Measurements from ENCODE around the gene AR.

Gene AR

GRCh38 chrX:67523932-67524331, 19.9 kb upstream of the AR start:
- Histone ChIP-seq H2AFZ (ENCODE audit: low read length) (no peak overlapping the region), H3K9ac (ENCODE audit: low read length) (no peak overlapping the region), H3K4me3 (ENCODE audit: low read length) (no peak overlapping the region), H3K27ac (ENCODE audit: low read length) (no peak overlapping the region), H3K27me3 (replicated peaks; ENCODE audit: insufficient read depth, low read length) (no peaks in the 10 kb centered on the region), H3K4me2 (ENCODE audit: low read depth, low read length) (no peak overlapping the region), H3F3A (ENCODE audit: insufficient read depth, low read length) (peaks cover 6% of the 10 kb centered on the region; the same call in 1 of the 2 replicates), H3K4me1 (ENCODE audit: low read length) (0 out of 2 replicates have a peak, but pooled peaks cover 9% of the 10 kb centered on the region), H3K36me3 (replicated peaks; ENCODE audit: insufficient read depth, low read length) (no peaks in the 10 kb centered on the region), H3K9me3 (replicated peaks; ENCODE audit: insufficient read depth, low read length) (no peaks in the 10 kb centered on the region), H4K20me1 (ENCODE audit: insufficient read depth, low read length) (no peaks in the 10 kb centered on the region), H3K9me2 (replicated peaks; ENCODE audit: insufficient read depth, low read length) (no peaks in the 10 kb centered on the region), H3K79me2 (ENCODE audit: low read length) (no peaks in the 10 kb centered on the region)
- no peak for DNase-seq
- TF ChIP-seq EZH2 (optimal IDR thresholded peaks at IDR 0.05; ENCODE audit: low read depth, low read length) (no peak), EZH2phosphoT487 (IDR thresholded peaks at IDR 0.05; ENCODE audit: low read length) (no peak)
- TF ChIP-seq, protein P1, sequence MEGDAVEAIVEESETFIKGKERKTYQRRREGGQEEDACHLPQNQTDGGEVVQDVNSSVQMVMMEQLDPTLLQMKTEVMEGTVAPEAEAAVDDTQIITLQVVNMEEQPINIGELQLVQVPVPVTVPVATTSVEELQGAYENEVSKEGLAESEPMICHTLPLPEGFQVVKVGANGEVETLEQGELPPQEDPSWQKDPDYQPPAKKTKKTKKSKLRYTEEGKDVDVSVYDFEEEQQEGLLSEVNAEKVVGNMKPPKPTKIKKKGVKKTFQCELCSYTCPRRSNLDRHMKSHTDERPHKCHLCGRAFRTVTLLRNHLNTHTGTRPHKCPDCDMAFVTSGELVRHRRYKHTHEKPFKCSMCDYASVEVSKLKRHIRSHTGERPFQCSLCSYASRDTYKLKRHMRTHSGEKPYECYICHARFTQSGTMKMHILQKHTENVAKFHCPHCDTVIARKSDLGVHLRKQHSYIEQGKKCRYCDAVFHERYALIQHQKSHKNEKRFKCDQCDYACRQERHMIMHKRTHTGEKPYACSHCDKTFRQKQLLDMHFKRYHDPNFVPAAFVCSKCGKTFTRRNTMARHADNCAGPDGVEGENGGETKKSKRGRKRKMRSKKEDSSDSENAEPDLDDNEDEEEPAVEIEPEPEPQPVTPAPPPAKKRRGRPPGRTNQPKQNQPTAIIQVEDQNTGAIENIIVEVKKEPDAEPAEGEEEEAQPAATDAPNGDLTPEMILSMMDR (IDR thresholded peaks at IDR 0.05; ENCODE audit: low read length) = no peak

GRCh38 chrX:67524428-67524827, 19.4 kb upstream of the AR start:
- TF ChIP-seq, protein P1 (IDR thresholded peaks at IDR 0.05; ENCODE audit: low read length) = no peak
- no peak for TF ChIP-seq EZH2 (optimal IDR thresholded peaks at IDR 0.05; ENCODE audit: low read depth, low read length)
- TF ChIP-seq EZH2phosphoT487 (IDR thresholded peaks at IDR 0.05; ENCODE audit: low read length) = no peak
- Histone ChIP-seq H3K79me2 (ENCODE audit: low read length) (no peaks in the 10 kb centered on the region), H3K9ac (ENCODE audit: low read length) (no peak overlapping the region), H3K27me3 (replicated peaks; ENCODE audit: insufficient read depth, low read length) (no peaks in the 10 kb centered on the region), H3K9me3 (replicated peaks; ENCODE audit: insufficient read depth, low read length) (no peaks in the 10 kb centered on the region), H3K27ac (ENCODE audit: low read length) (no peak overlapping the region), H3K36me3 (replicated peaks; ENCODE audit: insufficient read depth, low read length) (no peaks in the 10 kb centered on the region), H3K9me2 (replicated peaks; ENCODE audit: insufficient read depth, low read length) (no peaks in the 10 kb centered on the region), H3K4me1 (ENCODE audit: low read length) (0 out of 2 replicates have a peak, but pooled peaks cover 9% of the 10 kb centered on the region), H4K20me1 (ENCODE audit: insufficient read depth, low read length) (no peaks in the 10 kb centered on the region), H3F3A (ENCODE audit: insufficient read depth, low read length) (peaks cover 6% of the 10 kb centered on the region; the same call in 1 of the 2 replicates), H3K4me3 (ENCODE audit: low read length) (no peak overlapping the region), H2AFZ (ENCODE audit: low read length) (no peak overlapping the region), H3K4me2 (ENCODE audit: low read depth, low read length) (no peak overlapping the region)
- DNase-seq = no peak

GRCh38 chrX:67524950-67525691, 18.7 kb upstream of the AR start:
- no peaks in the 10 kb centered on the region for H3K79me2 ChIP-seq (ENCODE audit: low read length)
- H3K4me1 ChIP-seq (ENCODE audit: low read length) = 0 out of 2 replicates have a peak, but pooled peaks cover 9% of the 10 kb centered on the region
- TF ChIP-seq EZH2phosphoT487 (IDR thresholded peaks at IDR 0.05; ENCODE audit: low read length) = no peak
- TF ChIP-seq EZH2 (optimal IDR thresholded peaks at IDR 0.05; ENCODE audit: low read depth, low read length) = no peak
- TF ChIP-seq, protein P1 (IDR thresholded peaks at IDR 0.05; ENCODE audit: low read length) = no peak
- H3K9me3 ChIP-seq (replicated peaks; ENCODE audit: insufficient read depth, low read length) = no peaks in the 10 kb centered on the region
- H3F3A ChIP-seq (ENCODE audit: insufficient read depth, low read length) = peaks cover 6% of the 10 kb centered on the region; the same call in 1 of the 2 replicates
- H3K4me3 ChIP-seq (ENCODE audit: low read length) = no peak overlapping the region
- no peak overlapping the region for H3K4me2 ChIP-seq (ENCODE audit: low read depth, low read length)
- H3K9ac ChIP-seq (ENCODE audit: low read length) = no peak overlapping the region
- no peak overlapping the region for H3K27ac ChIP-seq (ENCODE audit: low read length)
- H3K27me3 ChIP-seq (replicated peaks; ENCODE audit: insufficient read depth, low read length) = no peaks in the 10 kb centered on the region
- no peak overlapping the region for H2AFZ ChIP-seq (ENCODE audit: low read length)
- no peak for DNase-seq
- H4K20me1 ChIP-seq (ENCODE audit: insufficient read depth, low read length) = no peaks in the 10 kb centered on the region
- H3K9me2 ChIP-seq (replicated peaks; ENCODE audit: insufficient read depth, low read length) = no peaks in the 10 kb centered on the region
- no peaks in the 10 kb centered on the region for H3K36me3 ChIP-seq (replicated peaks; ENCODE audit: insufficient read depth, low read length)
